ENCODE data around the gene MSMB. TPM values are rescaled to one million over a fixed set of nuclear protein-coding genes. Genes with fewer than 3 reads are reported as not detected.

MSMB gene
- total and polyA plus RNA-seq, 2 of the 4 experiments (the other 2 are of a cell fraction), result not detected

GRCh38 chr10:46052791-46053375, 6.8 kb upstream of the MSMB start:
- dilution Hi-C loops (cut with HindIII; ENCODE audit: low sequenced_read_pairs, unreplicated experiment) (no loop called here), intact Hi-C loops (cut with micrococcal nuclease) (no loop called here), in situ Hi-C loops (cut with MboI; ENCODE audit: low sequenced_read_pairs) (no loop called here)
- Histone ChIP-seq H4K20me1 (ENCODE audit: insufficient read depth, low read length) (no peaks in the 10 kb centered on the region), H2BK120ac (ENCODE audit: low read depth, low read length) (no peak overlapping the region), H2AK5ac (ENCODE audit: low read depth, low read length) (no peak overlapping the region), H3K4me1 (ENCODE audit: control insufficient read depth, insufficient read depth, low read length) (no peaks in the 10 kb centered on the region), H4K5ac (ENCODE audit: low read depth, low read length) (no peak overlapping the region), H3K79me1 (ENCODE audit: low read depth in 1 of 2, low read length in 2 of 2) (no peaks in the 10 kb centered on the region), H3K4me3 (ENCODE audit: insufficient read depth, low read depth, low read length) (no peak overlapping the region), H3K18ac (ENCODE audit: low read depth, low read length) (no peak overlapping the region), H3K36me3 (ENCODE audit: control insufficient read depth, insufficient read depth, low read length) (no peaks in the 10 kb centered on the region), H4K91ac (ENCODE audit: insufficient read depth, low read depth, low read length) (no peak overlapping the region), H3K9me1 (ENCODE audit: insufficient read depth, low read length) (no peaks in the 10 kb centered on the region), H3K4ac (ENCODE audit: low read depth, low read length) (no peak overlapping the region), H3K23ac (ENCODE audit: low read depth, low read length) (no peak overlapping the region), H2AK9ac (replicated peaks; ENCODE audit: low read depth, low read length, poor library complexity) (no peak overlapping the region), H3K56ac (ENCODE audit: extremely low read depth, insufficient read depth, low read length) (no peak overlapping the region), H2AFZ (replicated peaks; ENCODE audit: low read length, poor library complexity) (no peak overlapping the region), H3K9me3 (ENCODE audit: control insufficient read depth, insufficient read depth, low read length) (no peaks in the 10 kb centered on the region), H3K4me2 (ENCODE audit: low read depth, low read length) (no peak overlapping the region), H3K14ac (replicated peaks; ENCODE audit: low read depth, low read length) (no peak overlapping the region), H3K27ac (ENCODE audit: insufficient read depth, low read length) (no peak overlapping the region), H3K27me3 (ENCODE audit: control insufficient read depth, insufficient read depth, low read length) (peaks cover 28% of the 10 kb centered on the region), H3K9ac (ENCODE audit: low read depth, low read length) (no peak overlapping the region), H2BK5ac (ENCODE audit: low read depth, low read length, poor library complexity, severe bottlenecking) (no peak overlapping the region), H2BK20ac (ENCODE audit: low read depth, low read length) (no peak overlapping the region), H2BK15ac (ENCODE audit: low read depth, low read length) (no peak overlapping the region), H4K8ac (ENCODE audit: low read depth in 2 of 2, low read length in 2 of 2) (no peak overlapping the region)
- ATAC-seq (ENCODE audit: low read depth) (no peak), DNase-seq (no peak)
- ChIA-PET CTCF (interaction anchor here (0.5 kb wide), 1 partner anchor 13 kb away, joined by 3 read pairs; no protein-coding TSS in a partner anchor), POLR2A (ENCODE audit: unreplicated experiment) (no interaction called here)
- TF ChIP-seq NFE2L2 (IDR thresholded peaks at IDR 0.05; ENCODE audit: low read depth, low read length) (no peak), CTCF (conservative IDR thresholded peaks at IDR 0.05; ENCODE audit: low read depth, low read length) (no peak), MXI1 (IDR thresholded peaks at IDR 0.05; ENCODE audit: borderline replicate concordance, low read depth, low read length) (no peak), USF2 (IDR thresholded peaks at IDR 0.05; ENCODE audit: low read depth, low read length) (no peak), MAZ (IDR thresholded peaks at IDR 0.05; ENCODE audit: borderline replicate concordance, low read depth, low read length) (no peak), CEBPB (IDR thresholded peaks at IDR 0.05; ENCODE audit: low read depth, low read length) (no peak), ELK1 (IDR thresholded peaks at IDR 0.05; ENCODE audit: borderline replicate concordance, low read depth, low read length) (no peak), RFX5 (IDR thresholded peaks at IDR 0.05; ENCODE audit: low read depth, low read length) (no peak), POLR2A (IDR thresholded peaks at IDR 0.05; ENCODE audit: low read depth, low read length) (no peak), MAFK (IDR thresholded peaks at IDR 0.05; ENCODE audit: low read depth, low read length) (no peak), CHD1 (IDR thresholded peaks at IDR 0.05; ENCODE audit: low read depth, low read length) (no peak), RCOR1 (IDR thresholded peaks at IDR 0.05; ENCODE audit: insufficient replicate concordance, low read length) (no peak), SMC3 (IDR thresholded peaks at IDR 0.05; ENCODE audit: low read depth, low read length) (no peak), FOS (IDR thresholded peaks at IDR 0.05; ENCODE audit: low read depth, low read length) (no peak), BHLHE40 (IDR thresholded peaks at IDR 0.05; ENCODE audit: low read depth, low read length) (no peak)
- no TSS peak for BruUV-seq (replicated peaks)
- WGBS, 2 experiments (ENCODE audit: extremely low coverage in 2 of 2, insufficient read length in 1 of 2), result no CpG with 5 or more reads among the region's 6 CpGs
